ENCODE data around the gene SIPA1L3.

SIPA1L3 gene

GRCh38 chr19:38191747-38192146, 284.7 kb downstream of the SIPA1L3 start:
- no peak for DNase-seq (ENCODE audit: low read depth in 2 of 2)

GRCh38 chr19:38193445-38193844, 286.4 kb downstream of the SIPA1L3 start:
- DNase-seq (ENCODE audit: low read depth in 2 of 2), result no peak

GRCh38 chr19:38194061-38194701, 287.2 kb downstream of the SIPA1L3 start:
- DNase-seq (ENCODE audit: low read depth in 2 of 2), result no peak

- DNase-seq (ENCODE audit: low read depth in 2 of 2), result no peak
Measured at GRCh38 chr19:38195237-38195636, 288.2 kb downstream of the SIPA1L3 start.

- DNase-seq (ENCODE audit: low read depth in 2 of 2), result no peak
Measured at GRCh38 chr19:38196245-38196837, 289.3 kb downstream of the SIPA1L3 start.

GRCh38 chr19:38196948-38197656, 290.1 kb downstream of the SIPA1L3 start:
- DNase-seq (ENCODE audit: low read depth in 2 of 2), result no peak

GRCh38 chr19:38197937-38198704, 291.1 kb downstream of the SIPA1L3 start:
- DNase-seq (ENCODE audit: low read depth in 2 of 2), result no peak

GRCh38 chr19:38199340-38199739, 292.3 kb downstream of the SIPA1L3 start:
- DNase-seq (ENCODE audit: low read depth in 2 of 2), result no peak

- no peak for DNase-seq (ENCODE audit: low read depth in 2 of 2)
Measured at GRCh38 chr19:38201731-38202130, 294.7 kb downstream of the SIPA1L3 start.

- no peak for DNase-seq (ENCODE audit: low read depth in 2 of 2)
Measured at GRCh38 chr19:38202504-38202903, 295.5 kb downstream of the SIPA1L3 start.

- DNase-seq (ENCODE audit: low read depth in 2 of 2), result no peak
Measured at GRCh38 chr19:38203197-38203596, 296.2 kb downstream of the SIPA1L3 start.

GRCh38 chr19:38204096-38204495, 297.1 kb downstream of the SIPA1L3 start:
- DNase-seq (ENCODE audit: low read depth in 2 of 2), result no peak

- DNase-seq (ENCODE audit: low read depth in 2 of 2), result no peak
Measured at GRCh38 chr19:38204728-38205127, 297.7 kb downstream of the SIPA1L3 start.

- DNase-seq (ENCODE audit: low read depth in 2 of 2), result no peak
Measured at GRCh38 chr19:38206006-38206745, 299.2 kb downstream of the SIPA1L3 start.

GRCh38 chr19:38206928-38207327, 299.9 kb downstream of the SIPA1L3 start:
- no peak for DNase-seq (ENCODE audit: low read depth in 2 of 2)

- DNase-seq (ENCODE audit: low read depth in 2 of 2), result no peak
Measured at GRCh38 chr19:38207543-38207942, 300.5 kb downstream of the SIPA1L3 start.

- no peak for DNase-seq (ENCODE audit: low read depth in 2 of 2)
Measured at GRCh38 chr19:38208571-38208970, 301.6 kb downstream of the SIPA1L3 start.

- no peak for DNase-seq (ENCODE audit: low read depth in 2 of 2)
Measured at GRCh38 chr19:38209152-38209551, 302.1 kb downstream of the SIPA1L3 start.

GRCh38 chr19:38209671-38210457, 302.9 kb downstream of the SIPA1L3 start:
- no peak for DNase-seq (ENCODE audit: low read depth in 2 of 2)

- no peak for DNase-seq (ENCODE audit: low read depth in 2 of 2)
Measured at GRCh38 chr19:38210458-38210987, 303.5 kb downstream of the SIPA1L3 start.
